Heart left ventricle (tissue), 13 donors: ENCODE data around the gene LRRIQ1.

ENCODE experiments used
- POLR2A ChIP-seq, 2 donors: fragments of 450-650 bp; IDR thresholded peaks; one replicate each; pipeline ENCODE4 v1.6.1; 2017; ENCODE audit warnings: antibody characterized with exemption in 2 of 2, mild to moderate bottlenecking in 2 of 2, moderate library complexity in 2 of 2
- TF ChIP-seq, protein P1 (sequence below), 12 donors: fragments of 200-600 bp; sonication (generic) in 4 of 12; IDR thresholded peaks; one replicate each; pipeline versions ENCODE4 v1.5.0 to v1.8.0; 2018 to 2022; ENCODE audit warnings: antibody characterized with exemption in 12 of 12, mild to moderate bottlenecking in 5 of 12
- donor health status: ischemic (EF 13 %, LVEDD 7.1; RV severe dilation, severe dysfunction).
- donor health status: DM: no; HTN: yes; CAD: no.
- donor health status: DM: no; HTN: no; CAD: no.
- donor health status: ischemic (EF 25% LVEDD 6.9; RV normal size, moderate dysfunction).
- donor health status: ischemic (EF 25% LVEDD 5.7; RV mildly dilated, moderate dysfunction).
- donor health status: ischemic (EF 35%, LVEDD 5.7; RV mildly dilated, moderate dysfunction).
- donor health status: nonischemic (EF 11% LVEDD 7.7; RV severe dilation, severe dysfunction).
- donor health status: DM: yes; HTN: yes; CAD: no.
- donor health status: PGD.
- donor health status: ischemic (EF 29% LVEDD 5.4; RV normal size, mild dysfunction).
- donor health status: nonischemic (EF 23%, LVEDD 6.1; RV moderate dilation, normal function).

DNA sequence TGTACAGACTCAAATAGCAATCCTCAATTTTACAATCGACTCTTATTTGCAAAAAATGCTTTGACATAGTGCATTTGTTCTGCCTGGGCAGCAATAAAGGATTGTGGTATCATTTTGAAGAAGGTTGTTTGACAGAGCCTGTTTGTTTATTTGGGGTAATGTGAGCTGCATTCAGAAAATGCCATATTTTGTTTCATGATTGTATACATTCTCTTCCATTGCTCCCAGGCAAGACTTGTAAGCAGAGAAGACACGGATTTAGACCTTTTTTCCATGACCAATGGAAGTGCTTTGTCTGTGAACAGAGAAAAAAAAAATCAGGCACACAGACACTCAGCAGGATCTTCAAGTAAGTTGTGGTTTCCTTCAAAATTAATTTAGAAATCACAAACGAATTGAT lies 208.4 kb downstream of the LRRIQ1 start:
- TF ChIP-seq, protein P1, sequence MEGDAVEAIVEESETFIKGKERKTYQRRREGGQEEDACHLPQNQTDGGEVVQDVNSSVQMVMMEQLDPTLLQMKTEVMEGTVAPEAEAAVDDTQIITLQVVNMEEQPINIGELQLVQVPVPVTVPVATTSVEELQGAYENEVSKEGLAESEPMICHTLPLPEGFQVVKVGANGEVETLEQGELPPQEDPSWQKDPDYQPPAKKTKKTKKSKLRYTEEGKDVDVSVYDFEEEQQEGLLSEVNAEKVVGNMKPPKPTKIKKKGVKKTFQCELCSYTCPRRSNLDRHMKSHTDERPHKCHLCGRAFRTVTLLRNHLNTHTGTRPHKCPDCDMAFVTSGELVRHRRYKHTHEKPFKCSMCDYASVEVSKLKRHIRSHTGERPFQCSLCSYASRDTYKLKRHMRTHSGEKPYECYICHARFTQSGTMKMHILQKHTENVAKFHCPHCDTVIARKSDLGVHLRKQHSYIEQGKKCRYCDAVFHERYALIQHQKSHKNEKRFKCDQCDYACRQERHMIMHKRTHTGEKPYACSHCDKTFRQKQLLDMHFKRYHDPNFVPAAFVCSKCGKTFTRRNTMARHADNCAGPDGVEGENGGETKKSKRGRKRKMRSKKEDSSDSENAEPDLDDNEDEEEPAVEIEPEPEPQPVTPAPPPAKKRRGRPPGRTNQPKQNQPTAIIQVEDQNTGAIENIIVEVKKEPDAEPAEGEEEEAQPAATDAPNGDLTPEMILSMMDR (IDR thresholded peaks at IDR 0.05), result no peak
- no peak for TF ChIP-seq POLR2A (IDR thresholded peaks at IDR 0.05)
